HG02798 (cell line): ENCODE results near the gene GRID2.
"Not testable (repeated sequence)": the region's sequence is repeated elsewhere in the genome, so short reads cannot be mapped to it uniquely, and the experiment has no call there.

Experiments
- ATAC-seq: cut with Tn5 transposase; IDR thresholded peaks from one replicate; pipeline ENCODE4 v1.9.1; 2021; ENCODE audit warnings: mild to moderate bottlenecking; ENCODE audit not compliant: unreplicated experiment, poor library complexity

Gene GRID2

GRCh38 chr4:92421920-92422319, 118.2 kb downstream of the GRID2 start:
- peak; percentile 86 for ATAC-seq

GRCh38 chr4:92433272-92433758, 129.5 kb downstream of the GRID2 start:
- no peak for ATAC-seq

GRCh38 chr4:92438722-92439121, 135.0 kb downstream of the GRID2 start:
- ATAC-seq = not testable (repeated sequence)

GRCh38 chr4:92442131-92442530, 138.4 kb downstream of the GRID2 start:
- not testable (repeated sequence) for ATAC-seq

- not testable (repeated sequence) for ATAC-seq
These were observed 140.5 kb downstream of the GRID2 start for GRCh38 chr4:92444143-92444843.

GRCh38 chr4:92445127-92445526, 141.4 kb downstream of the GRID2 start:
- ATAC-seq = no peak

GRCh38 chr4:92447255-92447905, 143.6 kb downstream of the GRID2 start:
- no peak for ATAC-seq

GRCh38 chr4:92448176-92448575, 144.4 kb downstream of the GRID2 start:
- not testable (repeated sequence) for ATAC-seq

GRCh38 chr4:92450694-92451093, 146.9 kb downstream of the GRID2 start:
- ATAC-seq = no peak

- no peak for ATAC-seq
These were observed 148.0 kb downstream of the GRID2 start for GRCh38 chr4:92451782-92452181.

GRCh38 chr4:92452383-92452782, 148.6 kb downstream of the GRID2 start:
- ATAC-seq = not testable (repeated sequence)

- ATAC-seq = no peak
These were observed 151.6 kb downstream of the GRID2 start for GRCh38 chr4:92455329-92455839.

- no peak for ATAC-seq
These were observed 152.2 kb downstream of the GRID2 start for GRCh38 chr4:92455951-92456350.

GRCh38 chr4:92461732-92462131, 158.0 kb downstream of the GRID2 start:
- no peak for ATAC-seq

- ATAC-seq = no peak
These were observed 173.5 kb downstream of the GRID2 start for GRCh38 chr4:92477298-92477697.

GRCh38 chr4:92483341-92483740, 179.6 kb downstream of the GRID2 start:
- no peak for ATAC-seq

- ATAC-seq = no peak
These were observed 184.7 kb downstream of the GRID2 start for GRCh38 chr4:92488496-92488895.

GRCh38 chr4:92497141-92497540, 193.4 kb downstream of the GRID2 start:
- ATAC-seq = no peak

- ATAC-seq = no peak
These were observed 197.7 kb downstream of the GRID2 start for GRCh38 chr4:92501456-92501855.

- no peak for ATAC-seq
These were observed 203.2 kb downstream of the GRID2 start for GRCh38 chr4:92506933-92507332.

- no peak for ATAC-seq
These were observed 210.9 kb downstream of the GRID2 start for GRCh38 chr4:92514627-92515026.

- no peak for ATAC-seq
These were observed 212.7 kb downstream of the GRID2 start for GRCh38 chr4:92516450-92516849.
